Spleen (tissue), 11 donors: Measurements from ENCODE around the gene INSR. TPM values are rescaled to one million over a fixed set of nuclear protein-coding genes. Genes with fewer than 3 reads are reported as not detected.
"Not testable (repeated sequence)": the region's sequence is repeated elsewhere in the genome, so short reads cannot be mapped to it uniquely, and the experiment has no call there.

ENCODE experiments used
- DNase-seq: peaks from one replicate; pipeline ENCODE4 v3.0.0-alpha.2; 2020
- H3K27ac ChIP-seq, 8 donors: fragments of 200-600 bp; sonication (generic) in 7 of 8; 1 replicate in 4 of 8; 2 replicates in 4 of 8; pipeline versions ENCODE4 v1.5.0 to v1.8.0; 2016 to 2021; ENCODE audit warnings: inconsistent platforms in 4 of 8, mild to moderate bottlenecking in 4 of 8, moderate library complexity in 1 of 8
- H3K27me3 ChIP-seq, 7 donors: fragments of 200-600 bp; sonication (generic) in 6 of 7; replicated peaks in 1 of 7; 1 replicate in 4 of 7; 2 replicates in 3 of 7; pipeline versions ENCODE4 v1.5.0 to v1.8.0; 2016 to 2021; ENCODE audit warnings: inconsistent platforms in 3 of 7, mild to moderate bottlenecking in 1 of 7
- H3K36me3 ChIP-seq, 6 donors: fragments of 200-600 bp; sonication (generic) in 5 of 6; 1 replicate in 4 of 6; 2 replicates in 2 of 6; pipeline versions ENCODE4 v1.5.0 to v1.8.0; 2016 to 2021; ENCODE audit warnings: inconsistent platforms in 2 of 6
- H3K4me1 ChIP-seq, 6 donors: fragments of 200-600 bp; sonication (generic) in 5 of 6; 1 replicate in 3 of 6; 2 replicates in 3 of 6; pipeline versions ENCODE4 v1.5.0 to v1.8.0; 2016 to 2021; ENCODE audit warnings: inconsistent platforms in 3 of 6
- H3K4me3 ChIP-seq, 8 donors: fragments of 200-600 bp; sonication (generic) in 7 of 8; 1 replicate in 4 of 8; 2 replicates in 4 of 8; pipeline versions ENCODE4 v1.5.0 to v1.8.0; 2016 to 2021; ENCODE audit warnings: inconsistent platforms in 4 of 8, mild to moderate bottlenecking in 4 of 8, moderate library complexity in 2 of 8
- H3K9me3 ChIP-seq, 8 donors: fragments of 200-600 bp; sonication (generic) in 7 of 8; 1 replicate in 4 of 8; 2 replicates in 4 of 8; pipeline versions ENCODE4 v1.5.0 to v1.8.0; 2016 to 2021; ENCODE audit warnings: inconsistent platforms in 4 of 8
- POLR2A ChIP-seq, 3 donors: fragments of 450-650 bp; IDR thresholded peaks; one replicate each; pipeline ENCODE4 v1.5.1; 2017; ENCODE audit warnings: antibody characterized with exemption in 3 of 3, mild to moderate bottlenecking in 1 of 3
- POLR2AphosphoS5 ChIP-seq, 3 donors: sonication (generic); formaldehyde crosslinking; IDR thresholded peaks; one replicate each; pipeline ENCODE4 v1.5.1; 2017; ENCODE audit warnings: antibody characterized with exemption in 3 of 3
- WGBS, 5 donors: extraction: QIAGEN DNeasy Blood & Tissue Kit in 3 of 5; methylation state at CpG; one replicate each; pipeline versions ENCODE4 v1.1.5 to v1.1.7; 2013 to 2018; 5-methylcytosine and 5-hydroxymethylcytosine counted together
- intact Hi-C: fragments of 100-400 bp; cut with DNase I; formaldehyde crosslinking; loops from one replicate; pipeline ENCODE4 v1.15.0; 2023; ENCODE audit warnings: low total_unique reads
- polyA plus RNA-seq, 3 donors: library from polyadenylated mRNA; stranded (reverse); fragments of 200-250 nt; gene quantifications; one replicate each; pipeline ENCODE4 v1.2.1, GENCODE V29; 2013
- total RNA-seq, 7 donors: library from RNA; depleted of rRNA in 3 of 7; stranded (reverse); fragments of >200 nt in 3 of 7; fragmentation: NEBNext Ultra II Directional in 4 of 7; extraction: Animal tissue kit (Norgen Biotek cat#: 25700) in 4 of 7; gene quantifications; one replicate each; pipeline versions ENCODE4 v1.1.0 to v1.2.1, GENCODE V29; 2016 to 2021
- TF ChIP-seq, protein P1 (sequence below), 11 experiments: fragments of 200-600 bp in 7 of 11; fragments of 450-650 bp in 4 of 11; sonication (generic) in 4 of 11; IDR thresholded peaks in 8 of 11; conservative IDR thresholded peaks in 3 of 11; 1 replicate in 7 of 11; 2 replicates in 4 of 11; pipeline versions ENCODE4 v1.4.0 to v1.8.0; 2016 to 2021; ENCODE audit warnings: antibody characterized with exemption in 11 of 11, inconsistent platforms in 4 of 11, mild to moderate bottlenecking in 1 of 11
- donor health status: healthy with polysubstance abuse.
- donor health status: DM: no; HTN: no; CAD: no; lungs with moderate emphysema.
- donor health status: DM: no; HTN: no; CAD: no.
- donor health status: Bipolar disorder and iron deficiency.
- donor health status: healthy.
- donor health status: DM: no; HTN: no; CAD: no.
- donor health status: DM: yes; HTN: yes; CAD: no.

The INSR gene
- total and polyA plus RNA-seq, 10 donors = 7.6 to 467 (median 228) TPM

DNA sequence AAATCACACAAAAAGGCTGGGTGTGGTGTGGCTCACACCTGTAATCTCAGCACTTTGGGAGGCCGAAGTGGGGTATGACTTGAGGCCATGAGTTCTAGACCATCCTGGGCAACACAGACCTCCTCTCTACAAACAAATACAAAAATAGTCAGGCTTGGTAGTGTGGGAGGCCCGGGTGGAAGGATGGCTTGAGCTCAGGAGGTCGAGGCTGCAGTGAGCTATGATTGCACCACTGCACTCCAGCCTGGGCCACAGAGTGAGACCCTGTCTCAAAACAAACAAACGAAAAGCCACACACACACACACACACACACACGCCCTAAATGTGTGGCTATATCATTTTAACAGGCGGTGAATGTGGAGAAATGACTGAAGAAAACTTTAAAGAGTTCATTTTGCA lies 225.6 kb downstream of the INSR start:
- 83 to 92% (median 84%) methylated on average over 6 of the region's 6 CpGs for WGBS, 5 donors
- no peak for TF ChIP-seq POLR2AphosphoS5 (IDR thresholded peaks at IDR 0.05)
- TF ChIP-seq, protein P1, sequence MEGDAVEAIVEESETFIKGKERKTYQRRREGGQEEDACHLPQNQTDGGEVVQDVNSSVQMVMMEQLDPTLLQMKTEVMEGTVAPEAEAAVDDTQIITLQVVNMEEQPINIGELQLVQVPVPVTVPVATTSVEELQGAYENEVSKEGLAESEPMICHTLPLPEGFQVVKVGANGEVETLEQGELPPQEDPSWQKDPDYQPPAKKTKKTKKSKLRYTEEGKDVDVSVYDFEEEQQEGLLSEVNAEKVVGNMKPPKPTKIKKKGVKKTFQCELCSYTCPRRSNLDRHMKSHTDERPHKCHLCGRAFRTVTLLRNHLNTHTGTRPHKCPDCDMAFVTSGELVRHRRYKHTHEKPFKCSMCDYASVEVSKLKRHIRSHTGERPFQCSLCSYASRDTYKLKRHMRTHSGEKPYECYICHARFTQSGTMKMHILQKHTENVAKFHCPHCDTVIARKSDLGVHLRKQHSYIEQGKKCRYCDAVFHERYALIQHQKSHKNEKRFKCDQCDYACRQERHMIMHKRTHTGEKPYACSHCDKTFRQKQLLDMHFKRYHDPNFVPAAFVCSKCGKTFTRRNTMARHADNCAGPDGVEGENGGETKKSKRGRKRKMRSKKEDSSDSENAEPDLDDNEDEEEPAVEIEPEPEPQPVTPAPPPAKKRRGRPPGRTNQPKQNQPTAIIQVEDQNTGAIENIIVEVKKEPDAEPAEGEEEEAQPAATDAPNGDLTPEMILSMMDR (IDR thresholded peaks at IDR 0.05 in 8 of 11, conservative IDR thresholded peaks at IDR 0.05 in 3 of 11) = no peak
- TF ChIP-seq POLR2A (IDR thresholded peaks at IDR 0.05) = no peak
- H3K9me3 ChIP-seq = peaks cover 0 to 6% (median 0%) of the 10 kb centered on the region in 8 donors
- peak overlapping the region in 5 of 8 donors; percentile 23 to 97 (median 94) for H3K27ac ChIP-seq
- peaks cover 0 to 32% (median 28%) of the 10 kb centered on the region in 6 donors for H3K36me3 ChIP-seq
- H3K27me3 ChIP-seq = no peaks in the 10 kb centered on the region
- H3K4me3 ChIP-seq = peak overlapping the region in 2 of 8 donors; percentile 97 to 98
- DNase-seq = no peak
- H3K4me1 ChIP-seq = peaks cover 6 to 24% (median 16%) of the 10 kb centered on the region in 6 donors
- intact Hi-C loops = no loop called here

DNA sequence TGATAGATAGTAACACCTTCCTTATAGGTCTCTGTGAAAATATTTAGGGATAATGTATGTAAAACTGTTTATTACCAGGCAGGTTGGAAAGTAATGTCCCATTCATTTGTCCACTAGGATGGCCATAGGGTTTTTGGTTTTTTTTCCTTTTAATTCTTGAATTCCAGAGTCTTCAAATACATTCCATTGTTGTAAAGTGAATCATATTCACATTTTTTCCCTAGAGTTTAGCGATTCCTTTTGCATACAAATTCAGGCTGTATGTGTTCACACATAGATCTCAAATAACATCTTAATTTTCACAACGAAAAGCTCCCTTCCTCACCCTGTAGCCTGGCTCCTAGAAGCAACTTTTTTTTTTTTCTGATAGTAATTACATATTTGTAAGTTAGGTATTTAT lies 226.5 kb downstream of the INSR start:
- Histone ChIP-seq H3K27me3 (no peaks in the 10 kb centered on the region), H3K4me3 (no peak overlapping the region), H3K27ac (no peak overlapping the region), H3K9me3 (peaks cover 0 to 6% (median 0%) of the 10 kb centered on the region in 8 donors), H3K4me1 (peaks cover 6 to 24% (median 16%) of the 10 kb centered on the region in 6 donors), H3K36me3 (peaks cover 0 to 23% (median 19%) of the 10 kb centered on the region in 6 donors)
- intact Hi-C loops = no loop called here
- TF ChIP-seq, protein P1 (IDR thresholded peaks at IDR 0.05 in 8 of 11, conservative IDR thresholded peaks at IDR 0.05 in 3 of 11) = no peak
- WGBS, 5 donors = 82 to 94% (median 88%) methylated on average over 2 of the region's 2 CpGs
- DNase-seq = no peak

DNA sequence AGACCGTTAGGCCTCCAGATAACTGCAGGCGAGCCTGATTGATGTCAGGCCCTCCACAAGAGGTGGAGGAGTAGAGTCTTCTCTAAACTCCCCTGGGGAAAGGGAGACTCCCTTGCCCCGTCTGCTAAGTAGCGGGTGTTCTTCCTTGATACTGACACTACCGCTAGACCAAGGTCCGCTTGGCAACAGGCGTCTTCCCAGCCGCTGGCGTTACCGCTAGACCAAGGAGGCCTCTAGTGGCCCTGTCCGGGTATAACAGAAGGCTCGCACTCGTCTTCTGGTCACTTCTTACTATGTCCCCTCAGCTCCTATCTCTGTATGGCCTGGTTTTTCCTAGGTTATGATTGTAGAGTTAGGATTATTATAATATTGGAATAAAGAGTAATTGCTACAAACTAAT lies 227.1 kb downstream of the INSR start:
- Histone ChIP-seq H3K36me3 (peaks cover 0 to 17% (median 13%) of the 10 kb centered on the region in 6 donors), H3K4me1 (peaks cover 6 to 24% (median 16%) of the 10 kb centered on the region in 6 donors)
- H3K9me3 ChIP-seq, intact Hi-C loops, H3K4me3 ChIP-seq, H3K27me3 ChIP-seq, DNase-seq, H3K27ac ChIP-seq: not testable (repeated sequence)
- whole genome bisulfite sequencing, 5 donors = 68 to 83% (median 75%) methylated on average over 13 of the region's 13 CpGs

DNA sequence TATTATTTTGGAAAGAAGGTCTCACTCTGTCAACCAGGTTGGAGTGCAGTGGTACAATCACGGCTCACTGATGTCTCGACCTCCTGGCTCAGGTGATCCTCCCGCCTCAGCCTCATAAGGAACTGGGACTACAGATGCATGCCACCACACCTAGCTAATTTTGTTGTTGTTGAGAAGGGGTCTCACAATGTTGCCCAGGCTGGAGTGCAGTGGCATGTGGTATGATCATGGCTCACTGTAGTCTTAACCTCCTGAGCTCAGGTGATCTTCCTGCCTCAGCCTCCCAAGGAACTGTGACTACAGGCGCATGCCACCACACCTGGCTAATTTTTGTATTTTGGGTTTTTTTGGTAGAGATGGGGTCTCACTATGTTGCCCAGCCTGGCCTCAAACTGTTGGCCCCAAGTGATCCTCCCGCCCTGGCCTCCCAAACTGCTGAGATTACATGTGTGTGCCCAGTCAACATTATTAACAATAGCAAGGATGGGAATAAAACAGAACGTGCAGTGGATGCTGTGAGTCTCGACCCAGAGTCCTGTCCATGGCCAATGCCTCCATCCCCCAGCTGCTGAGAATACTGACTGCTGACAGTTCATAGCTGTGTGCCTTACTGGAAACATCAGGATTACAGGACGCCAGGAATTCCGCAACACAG lies 230.3 kb downstream of the INSR start:
- H3K27ac ChIP-seq = no peak overlapping the region
- H3K9me3 ChIP-seq = peaks cover 0 to 6% (median 0%) of the 10 kb centered on the region in 8 donors
- intact Hi-C loops = no loop called here
- TF ChIP-seq, protein P1 (IDR thresholded peaks at IDR 0.05 in 8 of 11, conservative IDR thresholded peaks at IDR 0.05 in 3 of 11) = no peak
- TF ChIP-seq POLR2A (IDR thresholded peaks at IDR 0.05) = no peak
- TF ChIP-seq POLR2AphosphoS5 (IDR thresholded peaks at IDR 0.05) = no peak
- 87 to 94% (median 91%) methylated on average over 9 of the region's 9 CpGs for WGBS, 5 donors
- H3K36me3 ChIP-seq = no peaks in the 10 kb centered on the region
- peaks cover 0 to 5% (median 0%) of the 10 kb centered on the region in 6 donors for H3K4me1 ChIP-seq
- peak; percentile 18 for DNase-seq
- no peaks in the 10 kb centered on the region for H3K27me3 ChIP-seq
- H3K4me3 ChIP-seq = no peak overlapping the region
